ENCODE data around the gene POLR2E. TPM values are rescaled to one million over a fixed set of nuclear protein-coding genes. Genes with fewer than 3 reads are reported as not detected.

POLR2E gene
- total and polyA plus RNA-seq, 10 of the 15 experiments (the other 5 are each of a cell fraction or from before 2014, with no cell fraction given), result 4.0 to 487 (median 200) TPM

GRCh38 chr19:1063909-1064660 is 31.1 kb downstream of the POLR2E start:
- no peaks in the 10 kb centered on the region for H4K20me1 ChIP-seq (ENCODE audit: control insufficient read depth, insufficient read depth)
- ATAC-seq (no peak), FAIRE-seq (no peak), DNase-seq (ENCODE audit: low read depth, low spot score) (no peak)
- H2AFZ ChIP-seq (ENCODE audit: control insufficient read depth, low read depth, low read length), result no peak overlapping the region; the same call in 1 of the 2 replicates
- ChIA-PET CTCF (interaction anchor here (0.9 to 2.2 kb wide), 10 partner anchors 11 to 130 kb away, joined by 3 to 11 read pairs (median 4); partner anchors contain the start of genes ABCA7 and RNU6-2), SMC1A (ENCODE audit: uncharacterized antibody, unreplicated experiment) (interaction anchor here (1.0 to 2.3 kb wide), 4 partner anchors 11 to 49 kb away, joined by 3 to 11 read pairs (median 4); no protein-coding TSS in a partner anchor), RAD21 (ENCODE audit: unreplicated experiment) (interaction anchor here (0.6 to 1.4 kb wide), 10 partner anchors 13 to 70 kb away, joined by 3 to 6 read pairs (median 4); no protein-coding TSS in a partner anchor), POLR2A (interaction anchor here (0.6 to 2.8 kb wide), 11 partner anchors 9 to 149 kb away, joined by 3 to 12 read pairs (median 4); no protein-coding TSS in a partner anchor)
- peaks cover 18% of the 10 kb centered on the region for H3K79me2 ChIP-seq (ENCODE audit: control insufficient read depth, insufficient read depth, low read length)
- H3K4me2 ChIP-seq (ENCODE audit: control insufficient read depth, insufficient read depth), result no peak overlapping the region; the same call in 1 of the 2 replicates
- H3K27ac ChIP-seq (ENCODE audit: control insufficient read depth, insufficient read depth), result no peak overlapping the region
- no peaks in the 10 kb centered on the region for H3K9me3 ChIP-seq (replicated peaks; ENCODE audit: control insufficient read depth, insufficient read depth, low read length)
- peaks cover 17% of the 10 kb centered on the region for H3K4me1 ChIP-seq (ENCODE audit: control insufficient read depth, insufficient read depth, low read length)
- no peak overlapping the region for H3K9ac ChIP-seq (ENCODE audit: control insufficient read depth, insufficient read depth, low read length)
- in situ Hi-C loops (cut with MboI), result no loop called here
- no peak for TF ChIP-seq SREBF1 (IDR thresholded peaks at IDR 0.05; ENCODE audit: low read length)
- no peak for TF ChIP-seq SKIL (IDR thresholded peaks at IDR 0.05; ENCODE audit: low read depth, poor library complexity, severe bottlenecking)
- TF ChIP-seq MXI1 (IDR thresholded peaks at IDR 0.05; ENCODE audit: low read depth, low read length), result no peak
- no peak overlapping the region for H3K4me3 ChIP-seq
- 93% methylated on average over 34 of the region's 37 CpGs for WGBS (ENCODE audit: insufficient coverage, insufficient replicate concordance, low lambda C conversion rate, missing lambda C conversion rate)
- no peaks in the 10 kb centered on the region for H3K36me3 ChIP-seq (ENCODE audit: control insufficient read depth in 2 of 2, insufficient read depth in 2 of 2, low read length in 1 of 2)
- H3K27me3 ChIP-seq (replicated peaks in 1 of 2; ENCODE audit: control insufficient read depth in 2 of 2, insufficient read depth in 2 of 2, low read length in 1 of 2), result no peaks in the 10 kb centered on the region
- no TSS peak for BruUV-seq (replicated peaks)
- intact Hi-C loops (cut with micrococcal nuclease; ENCODE audit: unreplicated experiment), result loop anchor here (2.0 kb wide), 1 partner anchor 23 kb away; the partner anchor contains the start of gene ABCA7

All from GM12878 (cell line).